T-helper 17 cell (primary cell): ENCODE results near the gene CTNNA2. TPM values are rescaled to one million over a fixed set of nuclear protein-coding genes. Genes with fewer than 3 reads are reported as not detected.

Experiments
- ATAC-seq: fragments of 150-1000 bp; cut with Tn5 transposase; 2 replicates; pipeline ENCODE4 v1.10.0; 2021; ENCODE audit warnings: mild to moderate bottlenecking, moderate library complexity
- DNase-seq, 3 donors: peaks; one replicate each; pipeline versions ENCODE4 v3.0.0 to v3.0.0-alpha.2; 2020 to 2021
- H3K9me3 ChIP-seq: one replicate; pipeline ENCODE4 v1.7.0; 2013; ENCODE audit warnings: low read length, mild to moderate bottlenecking; ENCODE audit not compliant: control insufficient read depth, poor library complexity, severe bottlenecking
- H3K27ac Mint-ChIP-seq: one replicate; pipeline ENCODE4 v1.8.0; 2022; ENCODE audit warnings: mild to moderate bottlenecking, moderate library complexity, mixed read lengths
- H3K27me3 Mint-ChIP-seq: one replicate; pipeline ENCODE4 v1.8.0; 2022; ENCODE audit warnings: mixed read lengths
- H3K36me3 Mint-ChIP-seq: one replicate; pipeline ENCODE4 v1.8.0; 2022; ENCODE audit warnings: low read depth, mixed read lengths
- H3K4me1 Mint-ChIP-seq: one replicate; pipeline ENCODE4 v1.8.0; 2022; ENCODE audit warnings: mild to moderate bottlenecking, mixed read lengths
- H3K4me3 Mint-ChIP-seq: one replicate; pipeline ENCODE4 v1.8.0; 2022; ENCODE audit warnings: mild to moderate bottlenecking, moderate library complexity, mixed read lengths
- total RNA-seq, 4 donors: library from RNA in 2 of 4; stranded (reverse) in 2 of 4; gene quantifications; one replicate each; pipeline ENCODE4 v1.2.3 and lab custom pipeline; 2022 to 2026

CTNNA2 gene
- total RNA-seq, 2 donors from 2014 or later: not detected

GRCh38 chr2:80242355-80242910, 729.6 kb downstream of the CTNNA2 start:
- no peak overlapping the region for H3K27ac Mint-ChIP-seq
- H3K9me3 ChIP-seq: no peaks in the 10 kb centered on the region

GRCh38 chr2:80244905-80245584, 732.2 kb downstream of the CTNNA2 start:
- DNase-seq: no peak
- H3K4me3 Mint-ChIP-seq: no peak overlapping the region
- no peaks in the 10 kb centered on the region for H3K27me3 Mint-ChIP-seq
- no peak for ATAC-seq
- H3K27ac Mint-ChIP-seq: no peak overlapping the region
- no peaks in the 10 kb centered on the region for H3K36me3 Mint-ChIP-seq
- H3K9me3 ChIP-seq: no peaks in the 10 kb centered on the region
- peaks cover 2% of the 10 kb centered on the region for H3K4me1 Mint-ChIP-seq

More at GRCh38 chr2:80242355-80242910, 729.6 kb downstream of the CTNNA2 start:
- Mint-ChIP-seq H3K4me3 (no peak overlapping the region), H3K4me1 (peaks cover 2% of the 10 kb centered on the region), H3K36me3 (no peaks in the 10 kb centered on the region), H3K27me3 (no peaks in the 10 kb centered on the region)
- ATAC-seq: no peak
- DNase-seq: no peak

- H3K9me3 ChIP-seq: no peaks in the 10 kb centered on the region
- Mint-ChIP-seq H3K4me1 (peaks cover 2% of the 10 kb centered on the region), H3K4me3 (no peak overlapping the region), H3K27me3 (no peaks in the 10 kb centered on the region), H3K27ac (no peak overlapping the region), H3K36me3 (no peaks in the 10 kb centered on the region)
- no peak for ATAC-seq
- no peak for DNase-seq
Observed at GRCh38 chr2:80246534-80246933, 733.7 kb downstream of the CTNNA2 start.

GRCh38 chr2:80247339-80247738, 734.5 kb downstream of the CTNNA2 start:
- Mint-ChIP-seq H3K4me3 (no peak overlapping the region), H3K27me3 (no peaks in the 10 kb centered on the region), H3K36me3 (no peaks in the 10 kb centered on the region), H3K4me1 (peaks cover 2% of the 10 kb centered on the region), H3K27ac (no peak overlapping the region)
- no peak for ATAC-seq
- no peak for DNase-seq
- no peaks in the 10 kb centered on the region for H3K9me3 ChIP-seq

- Mint-ChIP-seq H3K27me3 (no peaks in the 10 kb centered on the region), H3K4me3 (no peak overlapping the region), H3K4me1 (peaks cover 2% of the 10 kb centered on the region), H3K36me3 (no peaks in the 10 kb centered on the region), H3K27ac (no peak overlapping the region)
- ATAC-seq (no peak), DNase-seq (no peak)
- H3K9me3 ChIP-seq: no peaks in the 10 kb centered on the region
Observed at GRCh38 chr2:80248146-80248545, 735.3 kb downstream of the CTNNA2 start.

GRCh38 chr2:80252294-80252986, 739.6 kb downstream of the CTNNA2 start:
- H3K27ac Mint-ChIP-seq: no peak overlapping the region
- H3K4me3 Mint-ChIP-seq: no peak overlapping the region
- H3K27me3 Mint-ChIP-seq: no peaks in the 10 kb centered on the region
- H3K4me1 Mint-ChIP-seq: no peaks in the 10 kb centered on the region
- ATAC-seq (no peak), DNase-seq (no peak)
- no peaks in the 10 kb centered on the region for H3K36me3 Mint-ChIP-seq
- H3K9me3 ChIP-seq: no peaks in the 10 kb centered on the region

- H3K27ac Mint-ChIP-seq: no peak overlapping the region
- H3K4me1 Mint-ChIP-seq: no peaks in the 10 kb centered on the region
- DNase-seq (no peak), ATAC-seq (no peak)
- H3K4me3 Mint-ChIP-seq: no peak overlapping the region
- H3K27me3 Mint-ChIP-seq: no peaks in the 10 kb centered on the region
- H3K9me3 ChIP-seq: no peaks in the 10 kb centered on the region
- H3K36me3 Mint-ChIP-seq: no peaks in the 10 kb centered on the region
Observed at GRCh38 chr2:80255918-80256781, 743.3 kb downstream of the CTNNA2 start.

GRCh38 chr2:80256782-80257167, 743.9 kb downstream of the CTNNA2 start:
- H3K36me3 Mint-ChIP-seq: no peaks in the 10 kb centered on the region
- no peaks in the 10 kb centered on the region for H3K4me1 Mint-ChIP-seq
- DNase-seq: no peak
- H3K27me3 Mint-ChIP-seq: no peaks in the 10 kb centered on the region
- no peaks in the 10 kb centered on the region for H3K9me3 ChIP-seq
- H3K4me3 Mint-ChIP-seq: no peak overlapping the region
- no peak for ATAC-seq
- H3K27ac Mint-ChIP-seq: no peak overlapping the region

- ATAC-seq (no peak), DNase-seq (no peak)
- no peaks in the 10 kb centered on the region for H3K9me3 ChIP-seq
- no peaks in the 10 kb centered on the region for H3K4me1 Mint-ChIP-seq
- no peaks in the 10 kb centered on the region for H3K27me3 Mint-ChIP-seq
- H3K36me3 Mint-ChIP-seq: no peaks in the 10 kb centered on the region
- no peak overlapping the region for H3K27ac Mint-ChIP-seq
- H3K4me3 Mint-ChIP-seq: no peak overlapping the region
Observed at GRCh38 chr2:80257450-80257849, 744.6 kb downstream of the CTNNA2 start.

- no peaks in the 10 kb centered on the region for H3K9me3 ChIP-seq
- H3K4me3 Mint-ChIP-seq: no peak overlapping the region
- ATAC-seq: no peak
Observed at GRCh38 chr2:80258341-80258740, 745.5 kb downstream of the CTNNA2 start.

GRCh38 chr2:80258793-80259192, 745.9 kb downstream of the CTNNA2 start:
- no peak for DNase-seq
- ATAC-seq: no peak
- Mint-ChIP-seq H3K36me3 (no peaks in the 10 kb centered on the region), H3K4me1 (no peaks in the 10 kb centered on the region), H3K27me3 (no peaks in the 10 kb centered on the region), H3K27ac (no peak overlapping the region), H3K4me3 (no peak overlapping the region)
- no peaks in the 10 kb centered on the region for H3K9me3 ChIP-seq

More at GRCh38 chr2:80258341-80258740, 745.5 kb downstream of the CTNNA2 start:
- no peak for DNase-seq
- no peaks in the 10 kb centered on the region for H3K27me3 Mint-ChIP-seq
- H3K4me1 Mint-ChIP-seq: no peaks in the 10 kb centered on the region
- no peaks in the 10 kb centered on the region for H3K36me3 Mint-ChIP-seq
- no peak overlapping the region for H3K27ac Mint-ChIP-seq

GRCh38 chr2:80259292-80259691, 746.4 kb downstream of the CTNNA2 start:
- no peak overlapping the region for H3K27ac Mint-ChIP-seq
- no peak for ATAC-seq

GRCh38 chr2:80266231-80266630, 753.4 kb downstream of the CTNNA2 start:
- ATAC-seq (no peak), DNase-seq (no peak)
- Mint-ChIP-seq H3K27me3 (no peaks in the 10 kb centered on the region), H3K4me3 (no peak overlapping the region), H3K4me1 (no peaks in the 10 kb centered on the region), H3K27ac (no peak overlapping the region), H3K36me3 (no peaks in the 10 kb centered on the region)
- H3K9me3 ChIP-seq: no peaks in the 10 kb centered on the region

More at GRCh38 chr2:80259292-80259691, 746.4 kb downstream of the CTNNA2 start:
- H3K36me3 Mint-ChIP-seq: no peaks in the 10 kb centered on the region
- no peak overlapping the region for H3K4me3 Mint-ChIP-seq
- no peaks in the 10 kb centered on the region for H3K27me3 Mint-ChIP-seq
- no peaks in the 10 kb centered on the region for H3K4me1 Mint-ChIP-seq
- DNase-seq: no peak
- H3K9me3 ChIP-seq: no peaks in the 10 kb centered on the region
